Measurements from ENCODE around the gene GIPC3. TPM values are rescaled to one million over a fixed set of nuclear protein-coding genes. Genes with fewer than 3 reads are reported as not detected.

GIPC3 gene
- total RNA-seq, 2 donors from 2014 or later = 0.32 to 0.42 TPM

GRCh38 chr19:3603121-3603811 is 18.0 kb downstream of the GIPC3 start:
- Mint-ChIP-seq H3K27me3 (peaks cover 9% of the 10 kb centered on the region), H3K27ac (no peak overlapping the region), H3K9me3 (no peaks in the 10 kb centered on the region), H3K36me3 (ENCODE audit: low read depth) (no peaks in the 10 kb centered on the region), H3K4me1 (no peaks in the 10 kb centered on the region), H3K4me3 (no peak overlapping the region)
- no peak for ATAC-seq (replicated peaks)

- no peak for ATAC-seq (replicated peaks)
- H3K4me1 Mint-ChIP-seq = no peaks in the 10 kb centered on the region
Observed at GRCh38 chr19:3604227-3604986, 19.1 kb downstream of the GIPC3 start.

GRCh38 chr19:3604987-3605343 is 19.7 kb downstream of the GIPC3 start:
- Mint-ChIP-seq H3K27ac (no peak overlapping the region), H3K27me3 (peaks cover 9% of the 10 kb centered on the region)

More at GRCh38 chr19:3604227-3604986, 19.1 kb downstream of the GIPC3 start:
- Mint-ChIP-seq H3K9me3 (no peaks in the 10 kb centered on the region), H3K4me3 (no peak overlapping the region), H3K27me3 (peaks cover 9% of the 10 kb centered on the region), H3K36me3 (ENCODE audit: low read depth) (no peaks in the 10 kb centered on the region), H3K27ac (no peak overlapping the region)

GRCh38 chr19:3605361-3605760 is 20.1 kb downstream of the GIPC3 start:
- Mint-ChIP-seq H3K27me3 (peaks cover 9% of the 10 kb centered on the region), H3K4me1 (no peaks in the 10 kb centered on the region), H3K9me3 (no peaks in the 10 kb centered on the region), H3K27ac (no peak overlapping the region), H3K36me3 (ENCODE audit: low read depth) (no peaks in the 10 kb centered on the region), H3K4me3 (no peak overlapping the region)
- no peak for ATAC-seq (replicated peaks)

More at GRCh38 chr19:3604987-3605343, 19.7 kb downstream of the GIPC3 start:
- Mint-ChIP-seq H3K4me3 (no peak overlapping the region), H3K4me1 (no peaks in the 10 kb centered on the region), H3K36me3 (ENCODE audit: low read depth) (no peaks in the 10 kb centered on the region), H3K9me3 (no peaks in the 10 kb centered on the region)
- ATAC-seq (replicated peaks) = peak; percentile 10

- Mint-ChIP-seq H3K27ac (no peak overlapping the region), H3K36me3 (ENCODE audit: low read depth) (no peaks in the 10 kb centered on the region)
- no peak for ATAC-seq (replicated peaks)
Observed at GRCh38 chr19:3605770-3606169, 20.5 kb downstream of the GIPC3 start.

GRCh38 chr19:3606174-3606689 is 21.0 kb downstream of the GIPC3 start:
- Mint-ChIP-seq H3K9me3 (no peaks in the 10 kb centered on the region), H3K27ac (no peak overlapping the region), H3K27me3 (peaks cover 9% of the 10 kb centered on the region), H3K36me3 (ENCODE audit: low read depth) (no peaks in the 10 kb centered on the region), H3K4me1 (no peaks in the 10 kb centered on the region), H3K4me3 (no peak overlapping the region)
- ATAC-seq (replicated peaks) = peak; percentile 74

More at GRCh38 chr19:3605770-3606169, 20.5 kb downstream of the GIPC3 start:
- peaks cover 9% of the 10 kb centered on the region for H3K27me3 Mint-ChIP-seq
- H3K4me1 Mint-ChIP-seq = no peaks in the 10 kb centered on the region
- H3K9me3 Mint-ChIP-seq = no peaks in the 10 kb centered on the region
- no peak overlapping the region for H3K4me3 Mint-ChIP-seq

GRCh38 chr19:3606690-3607289 is 21.5 kb downstream of the GIPC3 start, which contains the start of gene TBXA2R:
TBXA2R (minus strand) TSS chr19:3606875; CDS start chr19:3600634, 6,241 bp downstream.
- peak; percentile 75 for ATAC-seq (replicated peaks)
- no peaks in the 10 kb centered on the region for H3K4me1 Mint-ChIP-seq
- no peaks in the 10 kb centered on the region for H3K9me3 Mint-ChIP-seq
- no peak within 1 kb of the TSS for H3K4me3 Mint-ChIP-seq
- H3K36me3 Mint-ChIP-seq (ENCODE audit: low read depth) = peaks cover 1% of the 10 kb centered on the region
- no peak within 1 kb of the TSS for H3K27ac Mint-ChIP-seq
- H3K27me3 Mint-ChIP-seq = peaks cover 9% of the 10 kb centered on the region

GRCh38 chr19:3607303-3608078 is 22.2 kb downstream of the GIPC3 start:
- no peak for ATAC-seq (replicated peaks)
- Mint-ChIP-seq H3K4me3 (no peak overlapping the region), H3K27me3 (peaks cover 9% of the 10 kb centered on the region), H3K36me3 (ENCODE audit: low read depth) (peaks cover 5% of the 10 kb centered on the region), H3K27ac (no peak overlapping the region), H3K4me1 (no peaks in the 10 kb centered on the region), H3K9me3 (no peaks in the 10 kb centered on the region)

- no peak for ATAC-seq (replicated peaks)
- H3K36me3 Mint-ChIP-seq (ENCODE audit: low read depth) = peaks cover 5% of the 10 kb centered on the region
- peaks cover 9% of the 10 kb centered on the region for H3K27me3 Mint-ChIP-seq
- no peak overlapping the region for H3K27ac Mint-ChIP-seq
- no peak overlapping the region for H3K4me3 Mint-ChIP-seq
- no peaks in the 10 kb centered on the region for H3K4me1 Mint-ChIP-seq
- no peaks in the 10 kb centered on the region for H3K9me3 Mint-ChIP-seq
Observed at GRCh38 chr19:3608079-3608641, 22.9 kb downstream of the GIPC3 start.

- H3K27me3 Mint-ChIP-seq = peaks cover 9% of the 10 kb centered on the region
- no peak overlapping the region for H3K4me3 Mint-ChIP-seq
- no peak overlapping the region for H3K27ac Mint-ChIP-seq
- H3K9me3 Mint-ChIP-seq = no peaks in the 10 kb centered on the region
- peaks cover 5% of the 10 kb centered on the region for H3K36me3 Mint-ChIP-seq (ENCODE audit: low read depth)
- H3K4me1 Mint-ChIP-seq = no peaks in the 10 kb centered on the region
- ATAC-seq (replicated peaks) = no peak
Observed at GRCh38 chr19:3608750-3609322, 23.6 kb downstream of the GIPC3 start.

- Mint-ChIP-seq H3K27ac (no peak overlapping the region), H3K27me3 (peaks cover 6% of the 10 kb centered on the region), H3K9me3 (no peaks in the 10 kb centered on the region), H3K36me3 (ENCODE audit: low read depth) (peaks cover 5% of the 10 kb centered on the region), H3K4me3 (no peak overlapping the region), H3K4me1 (no peaks in the 10 kb centered on the region)
- ATAC-seq (replicated peaks) = no peak
Observed at GRCh38 chr19:3609779-3610719, 24.8 kb downstream of the GIPC3 start.

- peaks cover 6% of the 10 kb centered on the region for H3K27me3 Mint-ChIP-seq
- no peaks in the 10 kb centered on the region for H3K9me3 Mint-ChIP-seq
- no peak overlapping the region for H3K4me3 Mint-ChIP-seq
- H3K36me3 Mint-ChIP-seq (ENCODE audit: low read depth) = peaks cover 5% of the 10 kb centered on the region
- no peaks in the 10 kb centered on the region for H3K4me1 Mint-ChIP-seq
- ATAC-seq (replicated peaks) = no peak
- no peak overlapping the region for H3K27ac Mint-ChIP-seq
Observed at GRCh38 chr19:3610745-3611717, 25.8 kb downstream of the GIPC3 start.
